ENCODE measurements around the gene PNN. TPM values are rescaled to one million over a fixed set of nuclear protein-coding genes. Genes with fewer than 3 reads are reported as not detected.
"Not testable (repeated sequence)": the region's sequence is repeated elsewhere in the genome, so short reads cannot be mapped to it uniquely, and the experiment has no call there.

Gene PNN
- total RNA-seq, 1 donor from 2014 or later: 17.5 TPM

DNA sequence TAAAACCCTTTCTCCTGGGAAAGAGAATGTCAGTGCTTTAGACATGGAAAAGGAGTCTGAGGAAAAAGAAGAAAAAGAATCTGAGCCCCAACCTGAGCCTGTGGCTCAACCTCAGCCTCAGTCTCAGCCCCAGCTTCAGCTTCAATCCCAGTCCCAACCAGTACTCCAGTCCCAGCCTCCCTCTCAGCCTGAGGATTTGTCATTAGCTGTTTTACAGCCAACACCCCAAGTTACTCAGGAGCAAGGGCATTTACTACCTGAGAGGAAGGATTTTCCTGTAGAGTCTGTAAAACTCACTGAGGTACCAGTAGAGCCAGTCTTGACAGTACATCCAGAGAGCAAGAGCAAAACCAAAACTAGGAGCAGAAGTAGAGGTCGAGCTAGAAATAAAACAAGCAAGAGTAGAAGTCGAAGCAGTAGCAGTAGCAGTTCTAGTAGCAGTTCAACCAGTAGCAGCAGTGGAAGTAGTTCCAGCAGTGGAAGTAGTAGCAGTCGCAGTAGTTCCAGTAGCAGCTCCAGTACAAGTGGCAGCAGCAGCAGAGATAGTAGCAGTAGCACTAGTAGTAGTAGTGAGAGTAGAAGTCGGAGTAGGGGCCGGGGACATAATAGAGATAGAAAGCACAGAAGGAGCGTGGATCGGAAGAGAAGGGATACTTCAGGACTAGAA lies 6.1 kb downstream of the PNN start:
- DNase-seq (ENCODE audit: low read depth, low spot score): no peak

DNA sequence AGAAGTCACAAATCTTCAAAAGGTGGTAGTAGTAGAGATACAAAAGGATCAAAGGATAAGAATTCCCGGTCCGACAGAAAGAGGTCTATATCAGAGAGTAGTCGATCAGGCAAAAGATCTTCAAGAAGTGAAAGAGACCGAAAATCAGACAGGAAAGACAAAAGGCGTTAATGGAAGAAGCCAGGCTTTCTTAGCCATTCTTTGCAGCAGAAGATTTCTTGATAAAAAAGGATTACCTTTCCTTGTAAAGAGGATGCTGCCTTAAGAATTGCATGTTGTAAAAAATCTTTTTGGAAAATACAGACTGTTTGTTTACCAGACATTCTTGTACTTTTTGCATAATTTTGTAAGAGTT lies 6.6 kb downstream of the PNN start:
- DNase-seq (ENCODE audit: low read depth, low spot score): no peak

DNA sequence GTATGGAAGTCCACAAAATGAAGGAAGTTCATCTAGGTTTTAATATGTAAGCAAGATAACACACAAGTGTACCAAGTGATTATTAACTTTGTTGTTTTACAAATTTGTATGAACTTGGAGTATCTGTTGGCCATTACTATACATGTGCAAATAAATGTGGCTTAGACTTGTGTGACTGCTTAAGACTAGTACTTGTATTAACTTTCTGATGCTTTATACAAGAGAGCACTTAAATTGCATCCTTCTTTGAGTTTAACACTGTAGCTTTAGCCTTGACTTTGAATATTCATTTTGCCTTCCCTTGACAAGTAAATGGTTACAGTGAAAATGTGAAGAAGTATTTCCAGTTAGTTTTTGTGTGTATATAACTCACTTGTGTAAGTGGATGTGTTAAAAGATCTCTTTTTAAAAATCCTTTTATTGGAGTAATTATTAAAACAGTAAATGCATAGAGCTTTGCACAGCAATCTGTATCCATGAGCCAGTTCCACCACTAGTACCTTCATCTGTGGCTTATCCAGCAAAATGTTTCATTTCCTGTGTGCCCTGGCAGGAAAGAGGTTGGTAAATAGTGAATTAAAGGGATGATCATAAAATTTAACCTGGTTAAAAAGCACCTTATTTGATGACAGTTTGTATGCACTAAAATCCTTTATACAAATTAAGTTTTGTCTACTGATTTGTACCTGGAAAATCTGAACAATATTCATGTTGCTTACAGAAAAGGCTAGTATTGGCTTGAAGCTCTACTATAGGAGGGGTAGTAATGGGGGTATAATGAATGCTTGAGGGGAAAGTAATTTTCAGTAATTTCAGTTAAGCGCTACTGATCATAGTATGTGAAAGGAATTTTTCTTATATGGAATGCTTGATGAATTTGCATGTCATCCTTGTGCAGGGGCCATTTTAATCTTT lies 8.0 kb downstream of the PNN start:
- DNase-seq (ENCODE audit: low read depth, low spot score): no peak

DNA sequence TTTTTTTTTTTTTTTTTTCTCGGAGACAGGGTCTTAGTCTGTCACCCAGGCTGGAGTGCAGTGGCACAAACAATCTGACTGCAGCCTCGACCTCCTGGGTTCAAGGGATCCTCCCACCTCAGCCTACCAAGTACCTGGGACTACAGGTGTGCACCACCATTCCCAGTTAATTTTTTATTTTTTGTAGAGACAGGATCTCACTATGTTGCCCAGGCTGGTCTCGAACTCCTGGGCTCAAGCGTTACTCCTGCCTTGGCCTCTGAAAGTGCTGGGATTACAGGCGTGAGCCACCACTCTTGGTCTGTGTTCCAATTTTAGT lies 8.6 kb downstream of the PNN start:
- not testable (repeated sequence) for DNase-seq (ENCODE audit: low read depth, low spot score)

DNA sequence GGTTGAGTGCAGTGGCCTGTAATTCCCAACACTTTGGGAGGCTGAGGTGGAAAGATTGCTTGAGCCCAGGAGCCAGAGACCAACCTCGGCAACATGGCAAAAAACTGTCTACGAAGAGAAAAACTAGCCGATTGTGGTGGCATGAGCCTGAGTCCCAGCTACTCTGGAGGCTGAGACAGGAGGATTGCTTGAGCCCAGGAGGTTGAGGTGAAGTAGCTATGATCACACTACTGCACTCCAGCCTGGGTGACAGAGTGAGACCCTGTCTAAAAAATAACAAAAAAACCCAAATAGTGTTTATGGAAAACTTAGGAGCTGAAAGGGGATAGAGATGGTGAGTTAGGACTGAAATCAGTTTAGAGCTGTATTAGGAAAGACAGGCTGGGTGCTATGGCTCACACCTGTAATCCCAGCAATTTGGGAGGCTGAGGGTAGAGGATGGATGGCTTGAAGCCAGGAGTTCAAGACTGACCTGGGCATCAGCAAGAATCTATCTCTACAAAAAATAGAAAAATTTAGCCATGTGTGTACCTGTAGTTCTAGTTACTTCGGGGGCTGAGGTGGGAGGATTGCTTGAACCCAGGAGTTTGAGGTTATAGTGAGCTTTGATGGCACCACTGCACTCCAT lies 9.7 kb downstream of the PNN start:
- no peak for DNase-seq (ENCODE audit: low read depth, low spot score)

DNA sequence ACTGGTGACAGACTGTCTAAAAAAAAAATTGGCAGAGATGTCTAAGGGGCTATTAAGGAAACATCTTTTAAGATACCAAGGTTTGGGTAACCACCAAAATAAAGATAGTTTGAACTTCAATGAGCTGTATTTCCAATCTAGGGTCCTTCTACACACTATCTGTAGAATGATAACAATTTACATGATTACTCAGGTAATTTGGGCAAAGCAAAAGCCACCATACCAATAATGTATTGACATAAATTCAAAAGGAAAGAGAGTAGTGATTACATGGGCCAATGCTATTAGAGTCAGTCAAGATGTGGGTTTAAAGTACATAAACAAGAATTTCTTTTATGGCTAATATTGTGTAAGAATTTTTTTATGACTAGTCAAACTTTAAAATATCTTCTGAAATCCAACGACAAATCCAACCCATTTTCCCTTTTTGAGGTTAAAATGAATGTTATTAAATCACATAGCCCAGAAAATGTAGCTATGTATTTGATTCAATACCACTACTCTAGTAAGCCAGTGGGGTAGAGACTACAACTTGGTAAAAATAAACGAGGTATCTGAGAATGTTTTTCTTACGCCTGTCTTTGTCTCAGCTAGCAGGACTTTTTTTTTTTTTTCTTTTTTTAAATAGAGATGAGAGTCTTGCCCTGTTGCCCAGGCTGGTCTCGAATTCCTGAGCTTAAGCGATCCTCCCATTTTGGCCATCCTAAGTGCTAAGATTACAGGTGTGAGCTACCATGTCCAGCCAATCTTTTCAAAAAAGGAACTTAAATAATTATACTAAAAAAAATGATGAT lies 10.4 kb downstream of the PNN start:
- no peak for DNase-seq (ENCODE audit: low read depth, low spot score)

DNA sequence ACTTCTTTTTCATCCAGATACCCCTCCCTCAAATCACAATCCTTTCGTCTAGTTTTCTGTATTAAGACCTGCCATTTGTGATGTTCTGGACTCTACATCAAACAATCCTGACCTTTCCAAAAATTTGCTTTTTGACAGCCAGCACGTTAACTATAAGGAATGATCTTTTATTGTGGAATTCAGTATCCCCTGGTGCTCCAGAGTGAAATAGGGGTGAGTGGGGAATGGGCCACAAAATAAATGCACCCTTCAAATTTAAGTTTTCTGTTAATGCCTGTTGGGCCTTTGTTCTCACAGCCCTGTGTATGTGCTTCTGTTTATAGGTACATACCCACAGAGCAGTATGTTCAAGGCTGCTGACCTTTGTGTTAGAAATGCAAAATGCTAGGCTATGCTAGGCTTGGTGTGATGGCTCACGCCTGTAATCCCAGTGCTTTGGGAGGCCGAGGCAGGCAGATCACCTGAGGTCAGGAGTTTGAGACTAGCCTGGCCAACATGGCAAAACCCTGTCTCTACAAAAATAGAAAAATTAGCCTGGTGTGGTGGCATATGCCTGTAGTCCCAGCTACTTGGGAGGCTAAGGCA lies 12.0 kb downstream of the PNN start:
- DNase-seq (ENCODE audit: low read depth, low spot score): no peak

DNA sequence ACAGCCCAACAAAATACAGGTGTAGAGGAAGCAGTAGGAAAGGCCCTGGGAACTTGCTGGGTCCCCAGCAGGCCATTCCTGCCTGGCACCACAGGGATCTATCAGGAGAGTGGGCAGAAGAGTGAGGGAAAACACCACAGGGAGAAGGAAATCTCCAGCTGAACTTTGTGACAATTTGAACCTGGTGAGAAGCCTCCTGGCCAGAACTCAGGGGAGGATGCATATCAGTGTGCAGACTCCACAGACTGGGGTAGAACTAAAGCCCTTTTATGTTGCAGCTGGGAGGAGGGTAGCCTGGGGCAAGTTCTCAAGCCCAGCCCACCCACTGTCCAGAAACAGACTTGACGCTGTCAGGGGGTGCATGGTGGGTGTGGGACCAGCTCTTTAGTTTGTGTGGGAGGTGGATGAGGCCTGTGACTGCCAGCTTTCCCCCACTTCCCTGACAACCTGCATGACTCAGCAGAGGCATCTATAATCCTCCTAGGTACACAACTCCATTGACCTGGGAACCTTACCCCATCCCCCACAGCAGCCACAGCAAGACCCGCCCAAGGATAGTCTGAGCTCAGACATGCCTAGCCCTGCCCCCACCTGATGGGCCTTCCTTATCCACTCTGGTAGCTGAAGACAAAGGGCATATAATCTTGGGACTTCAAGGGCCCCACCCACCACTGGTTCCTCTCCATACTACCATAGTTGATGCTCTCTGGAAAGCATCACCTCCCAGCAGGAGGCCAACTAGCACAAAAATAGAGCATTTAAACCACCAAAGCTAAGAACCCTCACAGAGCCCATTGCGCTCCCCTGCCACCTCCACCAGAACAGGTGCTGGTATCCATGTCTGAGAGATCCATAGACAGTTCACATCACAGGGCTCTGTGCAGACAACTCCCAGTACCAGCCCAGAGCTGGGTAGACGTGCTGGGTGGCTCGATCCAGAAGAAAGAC lies 28.9 kb downstream of the PNN start:
- no peak for DNase-seq (ENCODE audit: low read depth, low spot score)

DNA sequence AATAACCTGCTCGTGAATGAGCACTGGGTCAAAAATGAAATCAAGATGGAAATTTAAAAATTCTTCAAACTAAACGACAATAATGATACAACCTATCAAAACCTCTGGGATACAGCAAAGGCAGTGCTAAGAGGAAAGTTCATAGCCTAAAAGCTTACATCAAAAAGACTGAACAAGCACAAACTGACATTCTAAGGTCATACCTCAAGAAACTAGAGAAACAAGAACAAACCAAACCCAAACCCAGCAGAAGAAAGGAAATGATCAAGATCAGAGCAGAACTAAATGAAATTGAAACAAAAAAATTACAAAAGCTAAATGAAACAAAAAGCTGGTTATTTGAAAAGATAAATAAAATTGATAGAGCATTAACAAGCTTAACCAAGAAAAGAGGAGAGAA lies 32.4 kb downstream of the PNN start:
- DNase-seq (ENCODE audit: low read depth, low spot score): not testable (repeated sequence)

DNA sequence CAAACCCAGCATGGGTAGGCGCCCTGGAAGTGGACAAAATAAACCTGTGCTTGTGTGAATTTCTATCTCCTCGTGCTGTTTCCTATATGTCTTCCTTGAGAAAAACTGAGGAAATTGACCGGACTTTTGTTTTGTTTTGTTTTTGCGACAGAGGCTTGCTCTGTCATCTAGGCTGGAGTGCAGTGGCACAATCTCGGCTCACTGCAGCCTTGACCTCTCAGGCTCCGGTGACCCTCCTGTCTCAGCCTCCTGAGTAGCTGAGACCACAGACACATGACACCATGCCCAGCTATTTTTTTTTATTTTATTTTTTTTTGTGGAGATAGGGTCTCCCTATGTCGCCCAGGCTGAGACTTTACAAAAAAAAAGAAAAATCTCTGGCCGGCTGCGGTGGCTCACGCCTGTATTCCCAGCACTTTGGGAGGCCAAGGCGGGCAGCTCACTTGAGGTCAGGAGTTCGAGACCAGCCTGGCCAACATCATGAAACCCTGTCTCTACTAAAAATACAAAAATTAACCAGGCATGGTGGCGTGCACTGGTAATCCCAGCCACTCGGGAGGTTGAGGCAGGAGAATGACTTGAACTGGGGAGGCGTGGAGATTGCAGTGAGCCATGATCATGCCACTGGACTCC lies 36.2 kb downstream of the PNN start:
- DNase-seq (ENCODE audit: low read depth, low spot score): no peak

DNA sequence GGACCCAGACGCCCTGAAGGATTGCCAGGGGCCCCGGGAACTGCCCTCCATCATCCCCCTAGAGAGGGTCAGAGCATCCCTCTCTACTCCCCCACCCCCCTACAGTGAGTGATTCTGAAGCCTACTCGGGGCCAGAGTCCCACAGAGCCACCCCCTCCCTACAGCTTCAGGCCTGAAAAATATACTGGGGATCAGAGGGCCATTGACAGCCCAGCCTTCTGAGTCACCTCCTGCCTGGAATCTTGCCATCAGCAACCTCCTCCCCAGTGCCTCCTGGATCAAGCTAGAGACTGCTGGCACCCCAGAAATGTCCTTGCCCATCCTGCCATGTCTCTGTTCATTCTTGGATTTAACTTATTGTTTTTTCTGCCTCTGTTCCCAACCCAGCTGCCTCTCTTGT lies 37.0 kb downstream of the PNN start:
- no peak for DNase-seq (ENCODE audit: low read depth, low spot score)

DNA sequence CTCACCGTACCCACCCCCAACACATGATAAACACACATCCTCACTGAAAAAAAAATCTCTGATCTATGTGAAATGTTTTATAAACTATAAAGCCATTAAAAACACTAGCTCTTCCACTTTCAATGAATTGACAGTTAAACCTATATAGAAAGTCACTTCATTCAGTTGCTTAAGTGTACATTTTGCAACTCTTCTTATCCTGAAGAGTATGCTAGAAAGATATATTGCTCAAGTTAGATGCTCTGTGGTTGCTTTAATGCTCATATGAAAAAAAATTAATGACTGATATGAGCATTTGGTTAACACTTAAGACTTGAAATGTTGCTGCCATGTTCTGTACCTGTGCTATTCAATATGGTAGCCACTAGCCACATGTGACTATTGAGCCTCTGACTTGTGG lies 37.6 kb downstream of the PNN start:
- DNase-seq (ENCODE audit: low read depth, low spot score): no peak

DNA sequence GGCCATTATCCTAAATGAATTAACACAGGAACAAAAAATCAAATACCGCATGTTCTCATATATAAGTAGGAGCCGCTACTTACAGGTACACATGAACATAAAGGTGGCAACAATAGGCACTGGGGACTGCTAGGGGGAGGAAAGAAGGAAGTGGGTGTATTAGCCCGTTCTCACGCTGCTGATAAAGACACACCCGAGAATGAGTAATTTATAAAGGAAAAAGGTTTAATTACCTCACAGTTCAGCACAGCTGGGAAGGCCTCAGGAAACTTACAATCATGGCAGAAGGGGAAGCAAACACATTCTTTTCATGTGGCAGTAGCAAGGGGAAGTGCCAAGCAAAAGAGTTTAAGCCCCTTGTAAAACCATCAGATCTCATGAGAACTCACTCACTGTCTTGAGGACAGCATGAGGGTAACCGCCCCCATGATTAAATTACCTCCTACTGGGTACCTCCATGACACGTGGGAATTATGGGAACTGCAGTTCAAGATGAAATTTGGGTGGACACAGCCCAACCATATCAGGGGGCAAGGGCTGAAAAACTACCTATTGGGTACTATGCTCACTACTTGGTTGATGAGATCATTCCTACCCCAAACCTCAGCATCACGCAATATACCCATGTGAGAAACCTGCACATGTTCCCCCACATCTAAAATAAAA lies 42.3 kb downstream of the PNN start:
- DNase-seq (ENCODE audit: low read depth, low spot score): no peak

DNA sequence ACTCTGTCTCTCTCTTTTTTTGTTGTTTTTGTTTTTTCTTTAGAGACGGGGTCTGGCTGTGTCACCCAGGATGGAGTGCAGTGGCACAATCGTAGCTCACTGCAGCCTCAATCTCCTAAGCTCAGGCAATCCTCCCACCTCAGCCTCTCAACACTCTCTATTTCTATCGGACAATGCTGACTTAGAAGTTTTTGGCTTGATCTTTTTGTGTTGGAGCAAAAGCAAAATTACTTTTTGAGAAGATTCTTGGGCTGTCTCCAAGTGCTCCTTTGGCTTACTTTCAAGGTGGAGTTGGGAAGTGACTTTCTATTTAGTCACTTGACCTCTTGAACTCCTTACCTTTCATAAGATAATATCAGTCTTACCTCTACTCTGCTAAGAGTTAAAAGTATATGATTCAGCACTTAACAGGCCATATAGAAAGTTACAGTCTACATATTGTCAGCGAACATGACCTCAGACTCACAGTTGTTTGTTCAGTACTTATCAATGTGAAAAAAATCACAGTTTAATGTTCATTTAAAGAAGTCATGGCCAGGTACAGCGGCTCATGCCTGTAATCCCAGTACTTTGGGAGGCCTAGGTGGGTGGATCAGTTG lies 43.2 kb downstream of the PNN start:
- no peak for DNase-seq (ENCODE audit: low read depth, low spot score)

DNA sequence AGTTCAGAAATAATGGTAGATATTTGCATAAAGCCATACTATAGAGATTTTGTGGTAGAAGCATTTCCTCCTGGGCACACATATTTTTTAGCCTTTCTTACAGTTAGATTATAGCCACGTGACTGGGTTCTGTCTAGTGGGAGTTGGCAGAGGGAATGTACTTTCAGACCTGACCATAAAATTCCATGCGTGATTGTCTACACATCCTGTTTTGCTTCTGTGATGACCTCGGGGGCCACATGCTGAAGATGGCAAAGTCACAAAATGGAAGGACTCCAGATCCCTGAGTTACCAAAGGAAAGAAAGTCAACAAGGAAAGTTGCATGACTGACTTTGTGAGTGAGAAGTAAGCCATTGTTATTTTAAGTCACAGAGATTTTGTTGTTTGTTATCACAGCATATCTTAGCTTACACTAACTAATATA lies 44.0 kb downstream of the PNN start:
- DNase-seq (ENCODE audit: low read depth, low spot score): peak; percentile 73

DNA sequence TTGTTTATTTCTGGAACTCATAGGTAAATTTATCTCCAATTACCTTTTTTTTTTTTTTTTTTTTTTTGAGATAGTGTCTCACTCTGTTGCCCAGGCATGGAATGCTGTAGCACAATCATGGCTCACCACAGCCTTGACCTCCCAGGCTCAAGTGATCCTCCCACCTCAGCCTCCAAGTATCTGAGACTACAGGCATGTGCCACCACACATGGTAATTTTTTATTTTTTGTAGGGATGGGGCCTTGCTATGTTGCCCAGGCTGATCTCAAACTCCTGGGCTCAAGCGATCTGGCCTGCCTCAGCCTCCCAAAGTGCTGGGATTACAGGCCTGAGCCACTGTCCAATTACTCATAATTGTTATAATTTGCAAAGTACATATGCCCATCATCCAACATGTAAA lies 45.4 kb downstream of the PNN start:
- DNase-seq (ENCODE audit: low read depth, low spot score): not testable (repeated sequence)

DNA sequence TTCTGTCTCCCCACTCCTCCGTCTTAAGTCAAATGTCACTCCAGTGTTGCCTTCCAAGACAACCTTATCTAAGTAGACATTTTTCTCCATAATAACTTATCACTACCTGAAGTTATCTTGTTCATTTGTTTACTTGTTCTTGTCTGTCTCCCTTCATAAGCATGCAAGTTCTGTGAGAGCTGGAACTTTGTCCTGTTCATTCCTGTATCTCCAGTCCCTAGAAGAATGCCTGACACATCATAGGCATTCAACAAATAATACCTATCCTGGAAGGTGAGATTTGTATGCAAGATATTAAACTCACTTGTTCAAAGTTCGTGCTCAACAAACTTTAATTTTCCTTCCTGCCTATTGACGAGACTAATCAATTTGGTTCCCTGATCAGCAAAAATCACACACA lies 53.0 kb downstream of the PNN start:
- no peak for DNase-seq (ENCODE audit: low read depth, low spot score)

DNA sequence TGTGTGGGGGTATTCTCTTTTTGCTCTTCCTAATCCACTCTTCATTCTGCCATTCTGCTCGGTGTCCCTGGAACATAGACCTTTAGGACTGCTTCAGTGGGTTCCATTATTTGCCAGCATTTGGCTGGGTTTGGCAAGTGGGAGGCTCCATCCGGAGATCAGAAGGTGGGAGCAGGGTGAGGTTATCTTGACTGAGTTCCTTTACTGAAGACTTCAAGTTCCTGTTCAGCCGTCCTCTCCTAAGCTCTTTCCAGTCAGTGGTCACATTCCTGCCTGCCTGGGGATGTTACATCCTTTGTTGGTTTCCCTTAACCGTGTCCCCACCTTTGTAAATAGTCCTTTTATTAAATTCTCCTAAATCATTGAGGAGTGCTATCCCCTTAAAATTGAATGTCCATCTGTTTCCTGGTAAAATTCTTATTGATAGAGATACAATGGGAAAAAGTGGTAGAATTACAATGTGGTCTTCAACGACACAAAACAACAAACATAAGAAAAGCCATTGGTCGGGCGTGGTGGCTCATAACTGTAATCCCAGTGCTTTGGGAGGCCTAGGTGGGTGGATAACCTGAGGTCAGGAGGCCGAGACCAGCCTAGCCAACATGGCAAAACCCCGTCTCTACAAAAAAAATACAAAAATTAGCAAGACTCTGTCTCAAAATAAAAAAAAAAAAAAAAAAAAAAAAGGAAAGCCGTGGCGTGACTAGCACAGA lies 53.6 kb downstream of the PNN start:
- DNase-seq (ENCODE audit: low read depth, low spot score): no peak

Data from pulmonary artery endothelial cell (primary cell).